ENCODE results near the gene PDCD2L.
"Not testable (repeated sequence)": the region's sequence is repeated elsewhere in the genome, so short reads cannot be mapped to it uniquely, and the experiment has no call there.

The PDCD2L gene

DNA sequence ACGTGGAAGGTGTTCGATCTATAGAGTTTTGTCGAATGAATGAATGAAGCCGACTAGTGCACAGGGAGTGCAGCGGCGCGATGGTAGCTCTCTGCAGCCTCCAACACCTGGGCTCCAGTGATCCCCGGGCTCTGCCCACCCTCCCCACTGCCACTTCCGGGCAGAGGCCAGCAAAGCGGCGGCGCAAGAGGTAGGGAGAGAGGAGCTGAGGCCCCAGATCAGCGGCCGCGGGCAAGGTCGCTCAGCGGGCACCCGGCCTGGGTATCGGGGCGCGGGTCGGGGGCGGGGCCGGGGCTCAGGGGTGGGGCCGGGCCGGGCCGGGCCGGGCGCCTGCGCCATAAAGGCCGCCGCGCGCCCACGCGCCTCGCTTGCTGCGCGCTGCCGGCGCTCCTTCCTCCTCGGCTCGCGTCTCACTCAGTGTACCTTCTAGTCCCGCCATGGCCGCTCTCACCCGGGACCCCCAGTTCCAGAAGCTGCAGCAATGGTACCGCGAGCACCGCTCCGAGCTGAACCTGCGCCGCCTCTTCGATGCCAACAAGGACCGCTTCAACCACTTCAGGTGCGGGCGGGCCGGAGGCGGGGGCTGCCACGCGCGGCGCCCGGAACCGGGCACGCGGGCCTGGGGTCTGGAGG lies 39.3 kb upstream of the PDCD2L start, which contains the start of gene GPI:
GPI (plus strand) TSS at position 367 of the 633 bp plus-strand sequence; CDS start at position 438, 71 bp downstream.
- Histone ChIP-seq H3K9me3 (replicated peaks; ENCODE audit: low read length) (no peaks in the 10 kb centered on the region), H3K4me3 (ENCODE audit: low read length) (peak within 1 kb of the TSS; percentile 83), H3K4me1 (ENCODE audit: control insufficient read depth, insufficient read depth, low read length) (peaks cover 21% of the 10 kb centered on the region), H3K27me3 (ENCODE audit: control insufficient read depth, insufficient read depth, low read length) (no peaks in the 10 kb centered on the region), H3K36me3 (ENCODE audit: insufficient read depth, low read length) (peaks cover 26% of the 10 kb centered on the region), H3K4me2 (ENCODE audit: low read length) (peak within 1 kb of the TSS; percentile 95), H3K9ac (ENCODE audit: low read depth, low read length) (peak within 1 kb of the TSS; percentile 93)

GRCh38 chr19:34365463-34366401 lies 38.5 kb upstream of the PDCD2L start:
- Histone ChIP-seq H3K4me3 (ENCODE audit: low read length) (peak overlapping the region; percentile 83), H3K27me3 (ENCODE audit: control insufficient read depth, insufficient read depth, low read length) (no peaks in the 10 kb centered on the region), H3K4me2 (ENCODE audit: low read length) (peak overlapping the region; percentile 95), H3K9me3 (replicated peaks; ENCODE audit: low read length) (no peaks in the 10 kb centered on the region), H3K36me3 (ENCODE audit: insufficient read depth, low read length) (peaks cover 32% of the 10 kb centered on the region), H3K4me1 (ENCODE audit: control insufficient read depth, insufficient read depth, low read length) (peaks cover 20% of the 10 kb centered on the region), H3K9ac (ENCODE audit: low read depth, low read length) (peak overlapping the region; percentile 93)

DNA sequence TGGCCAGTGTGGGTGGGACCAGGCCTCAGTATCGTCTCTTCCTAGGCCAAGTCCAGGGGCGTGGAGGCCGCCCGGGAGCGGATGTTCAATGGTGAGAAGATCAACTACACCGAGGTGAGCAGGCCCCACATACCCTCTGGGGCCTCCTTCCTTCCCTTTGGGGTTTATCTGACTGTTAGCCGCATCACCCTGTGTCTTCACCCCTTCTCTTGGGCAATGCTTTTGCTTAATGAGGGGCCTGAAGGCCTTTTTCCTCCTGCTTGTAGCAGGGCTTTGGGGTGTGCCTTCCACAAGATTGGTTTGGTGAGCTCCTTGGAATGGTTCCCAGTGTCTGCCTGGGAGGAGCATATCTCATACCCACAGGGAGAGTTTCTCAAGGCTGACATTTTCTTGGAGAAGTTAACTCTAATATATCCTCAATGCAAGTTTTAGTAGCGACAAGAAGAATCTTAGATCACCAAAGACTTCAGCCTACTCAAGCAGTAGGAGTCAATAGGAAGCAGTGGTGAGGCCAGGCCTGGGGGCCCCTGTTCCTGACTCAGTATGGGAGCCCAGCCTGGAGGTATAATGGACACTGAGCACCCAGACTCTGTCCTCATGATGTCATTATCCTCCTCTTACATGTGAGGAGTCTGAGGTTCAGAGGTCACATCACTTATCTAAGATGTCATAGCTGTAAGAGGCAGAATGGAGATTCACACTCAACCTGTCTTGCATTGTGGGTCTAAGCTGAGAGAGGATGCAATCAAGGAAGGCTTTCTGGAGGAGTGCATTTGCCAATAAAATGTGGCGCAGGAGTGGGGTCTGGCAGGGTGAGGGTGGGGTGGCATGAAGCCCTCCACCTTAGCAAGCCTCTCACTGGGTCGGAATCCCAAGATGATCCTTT lies 37.2 kb upstream of the PDCD2L start:
- H3K4me3 ChIP-seq (ENCODE audit: low read length), result peak overlapping the region; percentile 83
- peaks cover 39% of the 10 kb centered on the region for H3K36me3 ChIP-seq (ENCODE audit: insufficient read depth, low read length)
- H3K27me3 ChIP-seq (ENCODE audit: control insufficient read depth, insufficient read depth, low read length), result no peaks in the 10 kb centered on the region
- H3K9ac ChIP-seq (ENCODE audit: low read depth, low read length), result no peak overlapping the region
- H3K4me1 ChIP-seq (ENCODE audit: control insufficient read depth, insufficient read depth, low read length), result peaks cover 20% of the 10 kb centered on the region
- H3K4me2 ChIP-seq (ENCODE audit: low read length), result peak overlapping the region; percentile 95
- H3K9me3 ChIP-seq (replicated peaks; ENCODE audit: low read length), result no peaks in the 10 kb centered on the region

- Histone ChIP-seq H3K4me2 (ENCODE audit: low read length) (no peak overlapping the region), H3K9me3 (replicated peaks; ENCODE audit: low read length) (no peaks in the 10 kb centered on the region), H3K4me3 (ENCODE audit: low read length) (no peak overlapping the region), H3K27me3 (ENCODE audit: control insufficient read depth, insufficient read depth, low read length) (no peaks in the 10 kb centered on the region), H3K9ac (ENCODE audit: low read depth, low read length) (no peak overlapping the region), H3K36me3 (ENCODE audit: insufficient read depth, low read length) (peaks cover 45% of the 10 kb centered on the region), H3K4me1 (ENCODE audit: control insufficient read depth, insufficient read depth, low read length) (peaks cover 20% of the 10 kb centered on the region)
Measured at GRCh38 chr19:34367624-34367957, 36.6 kb upstream of the PDCD2L start.

DNA sequence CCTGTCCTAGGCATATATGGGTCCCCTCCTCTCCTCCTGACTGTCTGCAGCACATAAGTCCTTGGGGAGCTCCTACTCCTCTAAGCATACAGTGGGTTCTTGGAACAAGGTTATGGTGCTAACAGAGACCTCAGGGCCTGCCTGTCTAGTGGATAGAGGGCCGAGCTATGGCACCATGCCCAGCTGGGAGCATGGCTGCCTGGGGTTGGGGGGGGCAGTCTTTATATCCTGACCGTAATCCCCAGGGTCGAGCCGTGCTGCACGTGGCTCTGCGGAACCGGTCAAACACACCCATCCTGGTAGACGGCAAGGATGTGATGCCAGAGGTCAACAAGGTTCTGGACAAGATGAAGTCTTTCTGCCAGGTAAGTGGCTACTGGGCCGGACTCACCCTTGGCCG lies 35.9 kb upstream of the PDCD2L start:
- Histone ChIP-seq H3K36me3 (ENCODE audit: insufficient read depth, low read length) (peaks cover 45% of the 10 kb centered on the region), H3K9me3 (replicated peaks; ENCODE audit: low read length) (no peaks in the 10 kb centered on the region), H3K4me3 (ENCODE audit: low read length) (no peak overlapping the region), H3K27me3 (ENCODE audit: control insufficient read depth, insufficient read depth, low read length) (no peaks in the 10 kb centered on the region), H3K9ac (ENCODE audit: low read depth, low read length) (no peak overlapping the region), H3K4me1 (ENCODE audit: control insufficient read depth, insufficient read depth, low read length) (peaks cover 20% of the 10 kb centered on the region), H3K4me2 (ENCODE audit: low read length) (no peak overlapping the region)

GRCh38 chr19:34369166-34369565 lies 35.0 kb upstream of the PDCD2L start:
- peaks cover 47% of the 10 kb centered on the region for H3K36me3 ChIP-seq (ENCODE audit: insufficient read depth, low read length)
- not testable (repeated sequence) for H3K9ac ChIP-seq (ENCODE audit: low read depth, low read length); H3K27me3 ChIP-seq (ENCODE audit: control insufficient read depth, insufficient read depth, low read length); H3K4me2 ChIP-seq (ENCODE audit: low read length); H3K4me3 ChIP-seq (ENCODE audit: low read length); H3K9me3 ChIP-seq (replicated peaks; ENCODE audit: low read length)
- H3K4me1 ChIP-seq (ENCODE audit: control insufficient read depth, insufficient read depth, low read length), result peaks cover 20% of the 10 kb centered on the region

- peaks cover 16% of the 10 kb centered on the region for H3K4me1 ChIP-seq (ENCODE audit: control insufficient read depth, insufficient read depth, low read length)
- no peaks in the 10 kb centered on the region for H3K27me3 ChIP-seq (ENCODE audit: control insufficient read depth, insufficient read depth, low read length)
- H3K36me3 ChIP-seq (ENCODE audit: insufficient read depth, low read length), result peaks cover 54% of the 10 kb centered on the region
- no peak overlapping the region for H3K4me3 ChIP-seq (ENCODE audit: low read length)
- H3K4me2 ChIP-seq (ENCODE audit: low read length), result no peak overlapping the region
- no peak overlapping the region for H3K9ac ChIP-seq (ENCODE audit: low read depth, low read length)
- H3K9me3 ChIP-seq (replicated peaks; ENCODE audit: low read length), result no peaks in the 10 kb centered on the region
Measured at GRCh38 chr19:34370117-34370516, 34.1 kb upstream of the PDCD2L start.

DNA sequence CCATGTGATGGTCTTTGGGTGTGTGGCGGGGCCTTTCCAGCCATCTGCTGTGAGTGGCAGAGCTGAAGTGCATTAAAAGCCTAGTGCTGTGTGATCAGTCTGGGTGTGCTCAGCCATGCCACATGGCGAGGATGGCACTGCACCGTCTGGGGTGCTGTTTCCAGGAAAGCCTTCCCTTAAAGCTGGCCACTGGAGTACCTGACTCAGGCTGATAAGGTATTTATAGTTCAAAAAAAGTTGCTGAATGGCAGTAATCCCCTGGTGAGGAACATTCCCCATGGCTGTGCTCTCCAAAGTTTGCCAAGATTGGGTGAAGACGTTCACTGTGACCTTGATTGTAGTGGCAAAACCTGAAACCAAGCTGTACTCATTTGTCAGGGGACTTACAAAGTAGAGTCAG lies 33.2 kb upstream of the PDCD2L start:
- Histone ChIP-seq H3K9ac (ENCODE audit: low read depth, low read length) (no peak overlapping the region), H3K36me3 (ENCODE audit: insufficient read depth, low read length) (peaks cover 60% of the 10 kb centered on the region), H3K4me2 (ENCODE audit: low read length) (no peak overlapping the region), H3K4me1 (ENCODE audit: control insufficient read depth, insufficient read depth, low read length) (peaks cover 13% of the 10 kb centered on the region), H3K27me3 (ENCODE audit: control insufficient read depth, insufficient read depth, low read length) (no peaks in the 10 kb centered on the region), H3K4me3 (ENCODE audit: low read length) (no peak overlapping the region), H3K9me3 (replicated peaks; ENCODE audit: low read length) (no peaks in the 10 kb centered on the region)

DNA sequence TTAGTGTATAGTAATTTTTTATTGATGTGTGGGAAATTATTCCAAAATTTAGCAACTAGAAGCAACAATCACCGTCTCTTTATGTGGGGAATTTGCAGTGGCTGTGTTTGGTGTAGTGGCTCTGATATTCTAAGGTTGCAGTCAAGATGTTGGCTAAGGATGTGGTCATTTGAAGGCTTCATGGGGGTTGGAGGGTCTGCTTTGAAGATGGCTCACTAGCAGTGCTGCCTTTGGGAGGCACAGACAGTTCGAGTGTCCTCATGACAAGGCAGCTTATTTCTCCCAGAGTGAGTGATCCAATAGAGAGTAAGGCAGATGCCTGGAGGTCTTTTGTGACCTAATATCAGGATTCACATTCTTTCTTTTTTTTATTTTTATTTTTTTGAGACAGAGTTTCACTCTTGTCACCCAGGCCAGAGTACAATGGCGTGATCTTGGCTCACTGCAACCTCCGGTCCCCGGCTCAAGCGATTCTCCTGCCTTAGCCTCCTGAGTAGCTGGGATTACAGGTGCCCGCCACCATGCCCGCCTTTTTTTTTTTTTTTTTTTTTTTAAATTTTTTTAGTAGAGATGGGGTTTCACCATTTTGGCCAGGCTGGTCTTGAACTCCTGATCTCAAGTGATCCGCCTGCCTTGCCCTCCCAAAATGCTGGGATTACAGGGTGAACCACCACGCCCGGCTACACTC lies 30.5 kb upstream of the PDCD2L start:
- Histone ChIP-seq H3K9me3 (replicated peaks; ENCODE audit: low read length) (no peaks in the 10 kb centered on the region), H3K27me3 (ENCODE audit: control insufficient read depth, insufficient read depth, low read length) (no peaks in the 10 kb centered on the region), H3K4me3 (ENCODE audit: low read length) (no peak overlapping the region), H3K9ac (ENCODE audit: low read depth, low read length) (no peak overlapping the region), H3K4me1 (ENCODE audit: control insufficient read depth, insufficient read depth, low read length) (no peaks in the 10 kb centered on the region), H3K4me2 (ENCODE audit: low read length) (no peak overlapping the region), H3K36me3 (ENCODE audit: insufficient read depth, low read length) (peaks cover 55% of the 10 kb centered on the region)

- Histone ChIP-seq H3K9ac (ENCODE audit: low read depth, low read length) (no peak overlapping the region), H3K4me3 (ENCODE audit: low read length) (no peak overlapping the region), H3K36me3 (ENCODE audit: insufficient read depth, low read length) (peaks cover 59% of the 10 kb centered on the region), H3K9me3 (replicated peaks; ENCODE audit: low read length) (no peaks in the 10 kb centered on the region), H3K4me2 (ENCODE audit: low read length) (no peak overlapping the region), H3K4me1 (ENCODE audit: control insufficient read depth, insufficient read depth, low read length) (no peaks in the 10 kb centered on the region), H3K27me3 (ENCODE audit: control insufficient read depth, insufficient read depth, low read length) (no peaks in the 10 kb centered on the region)
Measured at GRCh38 chr19:34375598-34375997, 28.6 kb upstream of the PDCD2L start.

Data from skeletal muscle satellite cell (primary cell).